HG03025 (cell line): ENCODE results near the gene TENM3.
"Not testable (repeated sequence)": the region's sequence is repeated elsewhere in the genome, so short reads cannot be mapped to it uniquely, and the experiment has no call there.

Experiments
- ATAC-seq: cut with Tn5 transposase; IDR thresholded peaks from one replicate; pipeline ENCODE4 v1.9.1; 2021; ENCODE audit warnings: mild to moderate bottlenecking, moderate library complexity; ENCODE audit not compliant: unreplicated experiment, low FRiP score

The TENM3 gene

DNA sequence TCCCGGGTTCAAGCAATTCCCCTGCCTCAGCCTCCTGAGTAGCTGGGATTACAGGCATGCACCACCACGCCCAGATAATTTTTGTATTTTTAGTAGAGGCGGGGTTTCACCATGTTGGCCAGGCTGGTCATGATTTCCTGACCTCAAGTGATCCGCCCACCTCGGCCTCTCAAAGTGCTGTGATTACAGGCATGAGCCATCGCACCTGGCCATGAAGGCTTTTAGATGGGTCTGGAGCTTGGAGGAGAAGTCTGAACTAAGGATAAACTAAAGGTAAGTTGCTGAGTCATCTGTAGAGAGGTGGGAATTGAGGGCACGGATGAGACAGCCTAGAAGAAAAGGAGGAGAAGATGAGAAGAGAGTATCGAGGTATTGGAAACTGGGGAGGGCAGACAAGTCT is at the start of gene TENM3:
TSS of gene TENM3 (plus strand) at position 199 of the 400 bp plus-strand sequence. CDS start 80,619 bp downstream, outside the sequence.
- ATAC-seq = not testable (repeated sequence)

DNA sequence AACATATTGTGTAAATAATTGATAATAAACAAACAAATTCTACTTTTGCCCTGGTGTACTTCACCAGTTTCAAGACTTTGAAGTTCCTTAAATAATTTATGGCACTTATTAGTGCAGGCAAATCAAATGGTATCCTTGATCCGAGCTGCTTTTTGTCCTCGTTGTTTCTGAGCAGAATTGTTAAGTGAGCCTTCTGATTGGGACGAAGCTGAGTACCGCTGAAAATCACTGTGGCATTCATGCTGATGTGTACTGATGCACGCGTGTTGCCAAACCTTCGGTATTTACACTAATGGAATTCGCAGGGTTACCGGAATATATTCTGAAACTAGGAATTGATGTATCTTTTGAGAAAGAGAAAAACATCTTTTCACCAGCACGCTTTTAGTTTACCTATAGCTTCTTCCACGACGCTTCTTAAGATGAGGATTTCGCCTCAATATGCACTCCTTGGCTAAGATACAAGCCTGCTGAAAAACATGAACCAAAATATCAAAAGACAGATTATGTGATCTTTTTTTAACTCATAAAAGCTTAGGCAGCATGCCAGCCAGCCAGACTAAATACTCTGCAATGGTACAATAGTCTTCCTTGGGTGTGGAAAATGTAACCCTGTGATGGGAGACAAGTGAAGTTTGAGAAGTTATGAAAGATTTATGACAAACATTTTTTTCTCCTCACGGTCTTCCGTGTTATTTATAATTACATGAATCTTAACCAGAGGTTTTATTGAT is 48.9 kb upstream of the TENM3 start:
- ATAC-seq = no peak

DNA sequence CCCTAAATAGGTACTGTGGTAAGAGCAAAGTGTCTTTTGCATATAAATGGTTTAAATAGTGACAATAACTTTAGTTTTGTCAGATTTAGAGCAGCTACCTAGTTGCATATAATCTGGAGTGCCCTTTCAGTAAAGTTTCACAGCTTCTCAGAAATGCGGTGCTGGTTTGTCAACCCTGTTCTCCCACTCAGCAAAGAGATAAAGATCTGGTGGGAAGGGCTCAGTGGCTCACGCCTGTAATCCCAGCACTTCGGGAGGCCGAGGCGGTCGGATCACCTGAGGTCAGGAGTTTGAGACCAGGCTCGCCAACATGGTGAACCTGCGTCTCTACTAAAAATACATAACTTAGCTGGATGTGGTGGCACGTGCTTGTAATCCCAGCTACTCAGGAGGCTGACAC is 45.6 kb upstream of the TENM3 start:
- ATAC-seq = no peak

DNA sequence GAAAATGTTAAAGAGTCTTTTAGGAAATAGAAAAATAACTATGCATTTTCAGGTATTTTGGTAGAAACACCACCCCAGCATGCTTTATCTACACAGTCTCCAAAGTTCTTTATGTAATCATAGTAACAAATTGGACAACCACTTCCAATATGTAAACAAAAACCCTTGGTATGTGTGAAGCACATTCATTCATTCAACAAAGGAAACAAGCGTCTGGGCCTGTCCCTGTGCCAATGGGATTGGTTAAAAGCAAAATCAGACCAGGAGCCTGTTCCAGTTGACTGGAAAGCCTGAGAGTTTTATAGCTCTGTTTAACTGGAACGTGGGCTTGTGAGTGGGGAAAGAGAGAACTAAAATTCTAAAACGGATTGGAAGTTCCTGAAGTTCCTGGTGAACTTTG is 41.3 kb upstream of the TENM3 start:
- ATAC-seq = no peak

DNA sequence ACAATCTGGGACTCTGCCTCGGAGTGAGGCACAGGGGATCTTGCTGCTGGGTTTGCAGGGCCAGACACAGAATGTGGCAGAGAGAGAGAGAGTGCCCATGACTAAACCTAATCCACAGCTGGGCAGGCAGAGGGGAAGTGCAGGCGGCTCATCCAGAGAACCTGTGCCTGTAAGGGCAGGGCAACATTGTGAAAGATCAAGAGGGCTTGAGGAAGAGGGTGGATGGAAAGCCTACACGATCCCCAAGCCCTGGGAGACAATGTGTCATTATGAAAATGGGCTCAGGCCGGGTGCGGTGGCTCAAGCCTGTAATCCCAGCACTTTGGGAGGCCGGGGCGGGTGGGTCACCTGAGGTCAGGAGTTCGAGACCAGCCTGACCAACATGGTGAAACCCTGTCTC is 40.6 kb upstream of the TENM3 start:
- ATAC-seq = no peak

DNA sequence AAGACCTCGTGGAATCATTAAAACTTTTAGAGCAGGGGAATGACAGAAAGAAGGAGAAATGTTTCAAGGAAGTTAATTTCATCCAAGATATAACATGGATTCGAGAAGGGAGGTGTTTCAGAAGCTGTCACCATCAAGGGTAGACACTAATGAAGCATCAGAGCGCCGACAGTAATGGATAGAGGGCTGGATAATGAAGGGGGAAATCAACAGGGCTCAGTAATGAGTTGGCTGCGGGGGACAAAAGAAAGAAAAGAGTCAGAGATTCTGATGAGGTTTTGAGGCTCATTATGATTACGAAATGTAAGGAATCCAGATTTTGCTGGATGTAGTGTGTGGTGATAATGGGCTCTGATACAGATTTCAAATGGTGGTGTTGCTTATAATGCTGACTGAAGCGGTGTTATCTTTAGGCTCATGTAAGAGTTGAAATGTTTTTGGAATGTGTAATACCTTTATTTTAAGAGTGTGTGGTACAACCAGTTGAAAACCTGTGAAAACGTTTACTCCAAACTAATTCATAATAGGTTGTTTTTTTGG is 39.3 kb upstream of the TENM3 start:
- ATAC-seq = no peak

DNA sequence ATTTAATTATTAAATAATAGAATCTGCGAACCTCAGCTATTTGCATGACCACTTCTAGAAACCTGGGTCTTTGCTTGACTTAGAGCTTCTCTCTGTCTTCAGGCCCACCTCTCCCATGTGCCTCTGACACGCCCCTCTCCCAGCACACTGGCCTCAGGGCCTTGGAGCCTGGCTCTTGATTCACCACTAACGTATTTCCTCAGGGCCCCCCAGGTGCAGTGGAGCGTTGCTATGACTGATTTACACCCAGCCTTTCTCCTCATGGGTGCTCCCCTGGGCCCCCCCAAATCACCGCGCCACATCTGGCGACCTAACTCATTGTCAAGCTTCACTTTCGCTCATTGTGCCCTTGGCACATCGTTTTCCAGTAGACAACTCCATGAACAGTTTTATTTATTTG is 37.9 kb upstream of the TENM3 start:
- ATAC-seq = no peak

DNA sequence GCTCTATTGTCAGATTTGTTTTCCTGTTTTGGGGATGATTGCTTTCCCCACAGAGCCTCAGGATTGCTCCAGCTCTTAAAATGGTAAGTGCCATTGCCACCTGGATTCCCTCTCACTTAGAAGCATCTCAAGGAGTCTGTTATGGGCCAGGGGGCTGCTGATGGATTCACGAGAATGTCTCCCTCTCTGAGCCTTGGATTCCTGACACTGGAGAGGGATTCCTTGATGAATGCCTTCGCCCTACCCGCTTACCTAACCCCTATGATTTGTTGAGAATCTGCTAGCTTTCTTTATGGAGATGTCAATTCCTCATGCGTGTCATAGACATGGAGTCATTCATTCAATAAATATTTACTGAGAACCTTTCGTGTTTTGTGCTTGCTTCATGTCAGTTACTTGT is 36.9 kb upstream of the TENM3 start:
- ATAC-seq = no peak

DNA sequence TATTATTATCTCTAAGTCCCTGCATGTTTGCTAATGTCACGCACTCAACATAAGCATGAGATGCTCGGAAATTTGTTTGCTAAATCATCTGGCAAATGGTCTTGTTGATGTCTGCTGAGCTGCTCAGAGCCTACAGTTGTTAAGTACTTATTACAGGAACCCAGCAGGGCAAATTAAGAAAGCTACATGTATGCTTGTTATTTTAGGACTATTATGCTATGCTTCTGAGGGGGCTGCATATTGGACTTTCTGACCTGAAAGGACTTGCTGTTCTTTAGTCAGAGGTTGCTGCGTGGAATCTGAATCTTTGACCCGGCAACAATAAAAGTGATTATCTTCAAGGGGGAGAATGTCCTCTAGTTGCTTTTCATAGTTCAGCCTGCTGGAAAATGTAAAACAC is 36.3 kb upstream of the TENM3 start:
- ATAC-seq = no peak

DNA sequence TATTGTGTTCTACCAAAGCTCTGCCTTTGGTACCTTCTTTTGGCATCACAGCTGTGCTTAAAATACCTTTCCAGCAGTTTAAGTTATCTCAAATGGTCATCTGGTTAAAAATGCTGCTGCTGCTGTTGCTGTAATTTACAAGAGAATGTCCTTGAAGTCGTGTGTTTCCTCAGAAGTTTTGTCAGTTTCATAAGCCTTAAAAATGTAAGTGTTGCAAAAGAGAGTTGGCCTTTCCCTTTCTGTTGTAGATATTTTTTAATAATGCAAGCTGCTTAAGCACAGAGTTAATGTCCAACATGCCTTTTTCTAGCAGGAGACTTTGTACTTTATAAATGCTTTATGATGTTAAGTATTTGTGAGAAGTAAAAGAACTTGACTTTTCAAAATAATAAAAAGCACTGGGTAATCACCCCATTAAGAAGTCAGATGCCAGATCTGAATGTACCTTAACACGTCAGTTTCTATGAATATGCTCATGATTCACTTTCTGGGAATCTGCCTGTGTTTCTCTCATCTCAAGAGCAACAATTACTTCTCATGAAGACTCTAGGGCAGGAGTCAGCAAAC is 35.3 kb upstream of the TENM3 start:
- ATAC-seq = no peak

DNA sequence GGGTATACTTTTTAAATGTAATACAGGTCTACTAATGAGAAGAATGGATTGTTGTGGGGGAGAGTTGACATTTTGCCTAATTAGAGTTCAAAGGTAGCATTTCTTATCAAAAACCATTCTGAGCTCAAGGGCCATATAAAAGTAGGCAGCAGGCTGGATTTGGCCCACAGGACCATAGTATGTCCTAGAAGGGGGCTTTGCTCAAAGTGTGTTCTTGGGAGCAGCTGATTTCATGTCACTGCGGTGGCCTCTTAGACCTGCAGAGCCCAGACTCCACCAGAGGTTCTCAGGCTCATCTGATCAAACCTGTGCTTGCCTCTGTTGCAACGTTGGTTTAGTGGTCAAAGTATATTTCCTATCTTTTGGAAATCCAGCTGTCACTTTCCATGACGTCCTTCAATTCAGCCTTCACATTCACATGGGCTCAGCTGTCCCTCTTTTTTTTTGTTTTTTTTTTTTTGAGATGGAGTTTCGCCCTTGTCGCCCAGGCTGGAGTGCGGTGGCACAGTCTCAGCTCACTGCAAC is 34.6 kb upstream of the TENM3 start:
- ATAC-seq = no peak

DNA sequence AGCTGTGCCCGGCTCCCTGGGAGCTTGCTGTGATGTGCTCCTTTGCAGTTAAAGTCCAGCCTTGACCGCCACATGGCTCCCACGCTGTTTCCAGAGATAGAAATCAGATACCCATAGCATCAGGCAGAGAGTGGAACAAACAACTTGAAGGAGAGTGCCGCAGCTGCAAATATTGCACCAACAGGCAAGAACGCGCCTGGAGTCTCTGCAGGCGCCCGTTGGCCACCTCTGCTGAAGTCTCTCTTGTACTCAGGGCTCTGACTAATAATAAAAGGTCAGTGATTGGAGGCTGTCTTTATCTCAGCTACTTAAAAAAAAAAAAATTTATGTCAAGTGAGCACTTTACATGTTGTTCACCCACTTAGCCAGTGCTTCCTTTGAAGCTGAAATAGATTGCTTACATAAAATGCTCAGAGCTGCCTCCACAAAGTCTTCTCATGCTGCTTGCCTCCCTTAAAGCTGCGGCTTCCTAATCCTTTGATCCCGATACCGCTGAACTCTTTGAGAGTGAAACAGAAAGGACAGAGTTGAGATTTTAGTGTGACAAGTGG is 30.9 kb upstream of the TENM3 start:
- no peak for ATAC-seq

DNA sequence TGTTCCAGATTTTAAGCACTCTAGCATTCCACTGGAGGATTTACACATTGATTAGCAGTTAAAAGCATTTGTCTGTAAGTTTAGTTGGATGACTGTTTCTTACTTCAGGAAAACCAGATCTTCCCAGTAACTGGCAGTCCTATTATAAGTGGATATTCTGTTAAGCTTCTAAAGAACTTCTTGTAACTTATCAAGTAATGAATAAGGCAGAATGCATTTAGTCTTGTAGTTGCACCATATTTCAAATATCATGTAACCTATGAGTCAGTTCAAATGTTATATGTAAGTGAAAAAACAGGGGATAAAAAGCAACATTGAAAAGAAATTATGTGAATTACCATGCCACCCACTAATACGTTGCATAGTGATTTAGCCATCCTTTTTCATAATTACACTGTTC is 30.2 kb upstream of the TENM3 start:
- no peak for ATAC-seq

DNA sequence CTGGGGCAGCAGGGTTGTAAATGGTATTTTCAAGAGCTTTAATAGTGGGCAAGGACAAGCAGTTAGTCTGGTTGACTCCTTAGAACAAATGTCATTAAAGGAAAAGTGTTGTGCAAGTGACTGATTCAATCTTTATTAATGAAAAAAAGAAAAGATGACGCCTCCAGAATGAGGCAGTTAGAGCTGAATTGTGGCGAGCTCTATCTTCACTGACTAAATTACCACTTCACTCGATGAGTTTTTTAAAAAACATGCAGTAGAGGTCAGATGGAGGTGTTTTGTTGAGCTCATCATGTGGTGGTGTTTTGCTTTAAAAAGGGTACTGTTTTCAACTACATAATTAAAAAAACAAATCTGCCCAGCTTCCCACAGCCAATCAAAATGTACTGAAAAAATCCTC is 28.1 kb upstream of the TENM3 start:
- ATAC-seq = no peak

DNA sequence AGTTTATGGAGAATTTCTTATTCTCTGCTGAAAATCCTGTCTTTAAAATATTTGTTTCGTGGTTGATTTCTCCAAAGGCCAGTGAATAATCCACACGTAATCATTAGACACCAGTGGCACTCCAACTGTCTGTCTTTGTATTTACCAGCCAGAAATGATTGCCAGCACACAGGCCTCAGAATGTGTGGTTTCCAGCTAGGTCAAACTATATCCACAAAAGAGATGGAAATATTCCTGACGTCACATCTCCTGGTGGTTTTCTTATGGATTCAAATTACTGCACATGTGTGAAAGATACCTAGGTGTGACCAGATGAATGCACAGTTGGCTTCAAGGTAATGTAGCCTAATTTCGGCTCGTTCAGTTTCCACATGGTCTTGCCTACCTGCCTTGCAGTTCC is 27.2 kb upstream of the TENM3 start:
- ATAC-seq = no peak

DNA sequence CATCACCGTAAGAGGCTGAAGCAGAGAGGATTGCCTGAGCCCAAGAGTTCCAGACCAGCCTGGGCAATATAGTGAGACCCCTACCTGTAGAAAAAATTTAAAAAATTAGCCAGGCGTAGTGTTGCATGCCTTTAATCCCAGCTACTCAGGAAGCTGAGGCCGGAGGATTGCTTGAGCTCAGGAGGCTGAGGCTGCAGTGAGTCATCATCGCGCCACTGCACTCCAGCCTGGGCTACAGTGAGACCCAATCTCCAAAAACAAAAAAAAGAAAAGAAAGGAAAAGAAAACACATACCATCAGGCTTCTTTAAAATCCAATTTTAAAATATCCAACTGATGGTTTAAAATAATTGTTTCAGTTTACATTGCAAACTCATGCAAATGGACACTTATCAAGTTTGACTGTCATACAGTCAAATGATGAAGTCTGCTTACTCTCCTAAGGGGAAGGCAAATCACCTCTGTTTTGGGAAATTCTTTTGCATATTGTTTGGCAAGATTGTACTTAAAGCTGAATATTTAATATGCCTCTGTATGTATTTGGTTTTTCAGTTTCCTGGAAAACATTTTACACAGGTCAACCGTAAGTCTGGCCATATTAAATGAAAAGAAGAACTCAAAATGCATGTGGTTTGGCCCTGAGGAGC is 23.7 kb upstream of the TENM3 start:
- ATAC-seq = no peak

DNA sequence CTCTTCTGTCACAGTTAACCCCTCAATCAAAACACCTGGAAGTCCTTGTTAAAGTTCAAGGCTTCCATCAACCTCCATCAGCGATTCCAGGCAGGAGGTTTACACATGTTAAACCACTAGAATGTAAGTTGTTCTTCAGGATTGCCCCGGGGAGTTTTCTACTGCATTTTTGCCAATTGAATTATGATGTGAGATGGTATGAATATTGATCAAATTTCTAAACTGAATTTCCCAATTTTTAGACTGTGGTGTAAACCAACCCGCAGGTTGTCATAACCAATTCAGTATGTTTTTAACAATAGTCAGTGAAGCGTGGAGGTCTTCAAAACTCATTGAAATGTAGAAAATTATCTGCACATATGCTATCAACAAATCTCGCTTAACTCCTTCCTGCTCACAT is 21.2 kb upstream of the TENM3 start:
- ATAC-seq = no peak

DNA sequence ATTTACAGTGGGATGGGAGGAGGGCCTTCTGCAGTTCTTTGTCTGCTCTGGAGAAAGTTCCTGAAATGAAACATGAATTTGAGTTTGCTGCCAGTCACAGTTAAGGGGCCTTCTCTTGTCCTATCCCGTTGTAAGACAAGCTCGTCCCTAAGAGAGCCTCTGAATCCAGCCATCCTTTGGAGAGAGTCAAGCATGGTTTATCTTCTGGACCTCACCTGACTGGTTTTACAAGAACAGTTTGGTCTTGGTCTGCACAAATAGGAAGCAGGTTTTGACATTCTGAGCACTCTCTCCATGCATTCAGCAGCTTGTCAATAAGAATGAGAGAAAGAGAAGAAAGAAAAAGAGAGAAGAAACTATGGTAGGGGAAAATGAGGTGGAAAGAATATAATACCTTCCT is 20.4 kb upstream of the TENM3 start:
- no peak for ATAC-seq

DNA sequence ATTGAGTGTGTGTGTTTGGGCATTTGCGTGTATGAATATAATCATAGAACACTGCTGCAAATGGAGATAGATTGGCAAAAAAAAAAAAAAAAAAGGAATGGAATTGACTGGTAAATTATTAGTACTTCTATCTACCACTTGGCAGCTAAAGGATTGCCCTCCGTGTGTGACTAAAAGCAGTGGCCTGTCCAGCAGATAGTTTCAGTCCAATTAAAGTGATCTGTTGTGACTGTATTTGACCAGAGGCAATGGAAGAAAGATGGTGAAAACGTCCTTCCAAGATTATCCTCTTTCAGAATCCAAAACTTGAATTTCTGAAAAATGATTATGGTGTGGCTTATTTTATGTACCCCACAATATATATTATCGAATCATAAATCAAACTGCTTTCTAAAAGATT is 19.5 kb upstream of the TENM3 start:
- no peak for ATAC-seq

DNA sequence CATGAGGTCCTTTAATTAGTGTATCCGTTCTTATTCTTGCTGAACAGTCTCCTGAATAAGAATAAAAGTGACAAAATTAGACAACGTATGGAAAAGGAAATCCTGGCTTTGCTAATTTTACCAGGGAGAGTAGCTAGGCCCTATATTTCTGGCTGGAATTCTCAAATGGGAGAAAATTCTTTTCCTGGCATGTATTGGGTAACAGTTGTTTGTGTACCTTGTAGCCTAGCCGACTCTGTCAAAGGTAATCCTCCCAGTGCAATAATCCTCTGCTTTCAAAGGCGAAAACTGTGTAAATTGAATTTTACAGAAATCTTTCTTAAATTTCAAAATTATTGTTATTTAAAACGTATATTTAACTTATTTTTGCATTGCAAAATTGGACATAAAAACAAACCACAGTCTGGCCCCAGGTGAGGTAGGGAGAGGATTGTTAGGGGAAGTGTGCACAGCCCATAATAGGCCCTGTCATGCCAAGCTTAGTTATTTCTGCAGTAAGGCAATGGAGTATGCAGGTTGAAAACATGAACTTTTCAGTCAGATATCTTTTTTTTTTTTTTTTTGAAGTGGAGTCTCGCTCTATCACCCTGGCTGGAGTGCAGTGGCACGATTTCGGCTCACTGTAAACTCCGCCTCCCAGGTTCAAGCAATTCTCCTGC is 18.9 kb upstream of the TENM3 start:
- no peak for ATAC-seq
